ENCODE data around the gene BRIP1. TPM values are rescaled to one million over a fixed set of nuclear protein-coding genes. Genes with fewer than 3 reads are reported as not detected.

Gene BRIP1
- total RNA-seq, 1 experiment from 2014 or later = 20.2 TPM

GRCh38 chr17:61872099-61872498, 8.8 kb upstream of the BRIP1 start:
- H4K91ac ChIP-seq (ENCODE audit: insufficient read length, low read depth, low read length) = no peak overlapping the region
- H3K4ac ChIP-seq (ENCODE audit: low read depth, low read length) = no peak overlapping the region
- H3K4me1 Mint-ChIP-seq = no peaks in the 10 kb centered on the region
- H3K4me1 ChIP-seq (ENCODE audit: insufficient read depth, low read length) = no peaks in the 10 kb centered on the region
- H3K18ac ChIP-seq (ENCODE audit: insufficient read length, low read depth, low read length) = no peak overlapping the region
- no peaks in the 10 kb centered on the region for H3K27me3 Mint-ChIP-seq (ENCODE audit: low read depth)
- no peak overlapping the region for H2BK12ac ChIP-seq (ENCODE audit: insufficient read length, low read depth, low read length)
- no peak overlapping the region for H2AK5ac ChIP-seq (ENCODE audit: insufficient read length, low read length)
- TF ChIP-seq CTCF (conservative IDR thresholded peaks at IDR 0.05) = no peak
- H3K79me1 ChIP-seq (ENCODE audit: insufficient read depth, low read depth, low read length, poor library complexity, severe bottlenecking) = no peaks in the 10 kb centered on the region
- no peak overlapping the region for H4K5ac ChIP-seq (ENCODE audit: insufficient read length, low read depth, low read length)
- H2BK20ac ChIP-seq (ENCODE audit: low read depth, low read length, poor library complexity, severe bottlenecking) = no peak overlapping the region
- H3K79me2 ChIP-seq (ENCODE audit: insufficient read depth, low read length) = no peaks in the 10 kb centered on the region
- H3K36me3 Mint-ChIP-seq (ENCODE audit: insufficient read depth in 1 of 3, low read depth in 3 of 3) = peaks cover 2 to 43% (median 30%) of the 10 kb centered on the region in 3 experiments; a peak in 5 of 7 replicates
- no peak overlapping the region for H2BK5ac ChIP-seq (ENCODE audit: insufficient read length, low read length)
- H3K56ac ChIP-seq (ENCODE audit: insufficient read length, low read depth, low read length) = no peak overlapping the region
- no peaks in the 10 kb centered on the region for H3K27me3 ChIP-seq (ENCODE audit: insufficient read depth, low read length)
- WGBS (ENCODE audit: extremely low coverage, insufficient read length, low lambda C conversion rate) = no CpG with 5 or more reads among the region's 3 CpGs
- no peaks in the 10 kb centered on the region for H4K20me1 ChIP-seq (ENCODE audit: control insufficient read depth, insufficient read depth, insufficient read length)
- H3K4me2 ChIP-seq (ENCODE audit: insufficient read depth, insufficient read length, low read length) = no peak overlapping the region
- no peak overlapping the region for H3T11ph ChIP-seq (ENCODE audit: low read length)
- no peaks in the 10 kb centered on the region for H3K23me2 ChIP-seq (ENCODE audit: insufficient read length, low read depth, low read length, poor library complexity, severe bottlenecking)
- H2AFZ ChIP-seq (ENCODE audit: low read length) = no peak overlapping the region
- no peak overlapping the region for H3K27ac ChIP-seq (ENCODE audit: insufficient read length, low read depth, low read length)
- H3K4me3 Mint-ChIP-seq = no peak overlapping the region
- no peak overlapping the region for H4K8ac ChIP-seq (replicated peaks; ENCODE audit: insufficient read length, low read depth, low read length)
- no peak for DNase-seq
- H3K9me3 ChIP-seq (ENCODE audit: control insufficient read depth, low read depth, low read length) = no peaks in the 10 kb centered on the region
- H2BK15ac ChIP-seq (ENCODE audit: low read depth, low read length) = no peak overlapping the region
- H3K23ac ChIP-seq (ENCODE audit: insufficient read length, low read depth, low read length) = no peak overlapping the region
- no peak overlapping the region for H3K14ac ChIP-seq (ENCODE audit: insufficient read depth, low read length)
- no peak overlapping the region for H3K9ac ChIP-seq (ENCODE audit: extremely low read depth, insufficient read length, low read length)
- H3K27ac Mint-ChIP-seq = no peak overlapping the region
- no peaks in the 10 kb centered on the region for H3K9me3 Mint-ChIP-seq
- H2BK120ac ChIP-seq (ENCODE audit: low read depth, low read length, poor library complexity, severe bottlenecking) = no peak overlapping the region
